SW 1271 (cell line): ENCODE measurements around the gene ANKRD29.
A peak's percentile ranks its signal among the peaks of the same experiment; 100 is the strongest.

Source experiments
- DNase-seq, 2 experiments: peaks; one replicate each; lab custom pipeline; 2025; lab: John Stamatoyannopoulos, UW

ANKRD29 gene

GRCh38 chr18:23662309-23663263 is at the start of gene ANKRD29:
Gene ANKRD29, minus strand, starts transcription at chr18:23662911. Its CDS starts 181 bp downstream, at chr18:23662730.
- no peak for DNase-seq

- no peak for DNase-seq
These were observed 49.7 kb upstream of the ANKRD29 start for GRCh38 chr18:23712445-23712844.

GRCh38 chr18:23711426-23711825 is 48.7 kb upstream of the ANKRD29 start:
- DNase-seq: no peak

- no peak for DNase-seq
These were observed 48.2 kb upstream of the ANKRD29 start for GRCh38 chr18:23710946-23711345.

- DNase-seq: no peak
These were observed 47.4 kb upstream of the ANKRD29 start for GRCh38 chr18:23710068-23710527.

- DNase-seq: no peak
These were observed 44.4 kb upstream of the ANKRD29 start for GRCh38 chr18:23706971-23707640.

GRCh38 chr18:23704806-23705205 is 42.1 kb upstream of the ANKRD29 start:
- DNase-seq: no peak

GRCh38 chr18:23703987-23704384 is 41.3 kb upstream of the ANKRD29 start:
- DNase-seq: no peak

GRCh38 chr18:23703057-23703986 is 40.6 kb upstream of the ANKRD29 start:
- DNase-seq: peak; percentile 1 to 54

GRCh38 chr18:23702606-23703005 is 39.9 kb upstream of the ANKRD29 start:
- no peak for DNase-seq

- DNase-seq: no peak
These were observed 38.9 kb upstream of the ANKRD29 start for GRCh38 chr18:23701544-23702064.

GRCh38 chr18:23701017-23701416 is 38.3 kb upstream of the ANKRD29 start:
- no peak for DNase-seq

GRCh38 chr18:23694637-23695430 is 32.1 kb upstream of the ANKRD29 start:
- DNase-seq: no peak

GRCh38 chr18:23693846-23694245 is 31.1 kb upstream of the ANKRD29 start:
- no peak for DNase-seq

- no peak for DNase-seq
These were observed 27.9 kb upstream of the ANKRD29 start for GRCh38 chr18:23690505-23691068.

GRCh38 chr18:23689616-23690504 is 27.1 kb upstream of the ANKRD29 start:
- no peak for DNase-seq

GRCh38 chr18:23689031-23689615 is 26.4 kb upstream of the ANKRD29 start, which contains the start of gene LAMA3:
Gene LAMA3, plus strand, starts transcription at chr18:23689453. Its CDS starts 231 bp downstream, at chr18:23689684.
- peak; percentile 8 to 57 for DNase-seq

- DNase-seq: no peak
These were observed 25.8 kb upstream of the ANKRD29 start for GRCh38 chr18:23688528-23688927.
